ENCODE data around the gene NIPSNAP3A.
"Not testable (repeated sequence)": the region's sequence is repeated elsewhere in the genome, so short reads cannot be mapped to it uniquely, and the experiment has no call there.

The NIPSNAP3A gene

GRCh38 chr9:104747565-104748358, at the start of gene NIPSNAP3A:
TSS of gene NIPSNAP3A (plus strand) at chr9:104747683. CDS start at chr9:104747793, 110 bp downstream.
- DNase-seq (ENCODE audit: insufficient read length, low spot score) (peak; percentile 73), FAIRE-seq (no peak)

GRCh38 chr9:104700306-104700705, 47.2 kb upstream of the NIPSNAP3A start:
- no peak for DNase-seq (ENCODE audit: insufficient read length, low spot score)
- FAIRE-seq = no peak

GRCh38 chr9:104708737-104709136, 38.7 kb upstream of the NIPSNAP3A start:
- not testable (repeated sequence) for DNase-seq (ENCODE audit: insufficient read length, low spot score); FAIRE-seq

- DNase-seq (ENCODE audit: insufficient read length, low spot score) = no peak
- no peak for FAIRE-seq
These were observed 35.9 kb upstream of the NIPSNAP3A start for GRCh38 chr9:104711604-104712003.

- no peak for DNase-seq (ENCODE audit: insufficient read length, low spot score)
- no peak for FAIRE-seq
These were observed 22.5 kb upstream of the NIPSNAP3A start for GRCh38 chr9:104725014-104725413.

GRCh38 chr9:104738452-104738851, 9.0 kb upstream of the NIPSNAP3A start:
- FAIRE-seq = no peak

GRCh38 chr9:104740621-104741020, 6.9 kb upstream of the NIPSNAP3A start:
- FAIRE-seq = no peak
- no peak for DNase-seq (ENCODE audit: insufficient read length, low spot score)

More at GRCh38 chr9:104738452-104738851, 9.0 kb upstream of the NIPSNAP3A start:
- no peak for DNase-seq (ENCODE audit: insufficient read length, low spot score)

GRCh38 chr9:104743376-104743985, 4.0 kb upstream of the NIPSNAP3A start:
- DNase-seq (ENCODE audit: insufficient read length, low spot score) = no peak
- FAIRE-seq = peak; percentile 23

GRCh38 chr9:104745852-104746251, 1.6 kb upstream of the NIPSNAP3A start:
- DNase-seq (ENCODE audit: insufficient read length, low spot score) (no peak), FAIRE-seq (no peak)

GRCh38 chr9:104746285-104746684, 1.2 kb upstream of the NIPSNAP3A start:
- no peak for DNase-seq (ENCODE audit: insufficient read length, low spot score)
- FAIRE-seq = no peak

- no peak for DNase-seq (ENCODE audit: insufficient read length, low spot score)
- no peak for FAIRE-seq
These were observed 685 bp upstream of the NIPSNAP3A start for GRCh38 chr9:104746798-104747197.

- DNase-seq (ENCODE audit: insufficient read length, low spot score) (no peak), FAIRE-seq (no peak)
These were observed 278 bp upstream of the NIPSNAP3A start for GRCh38 chr9:104747245-104747564.

- DNase-seq (ENCODE audit: insufficient read length, low spot score) (no peak), FAIRE-seq (no peak)
These were observed 1.0 kb downstream of the NIPSNAP3A start for GRCh38 chr9:104748359-104749031.

- DNase-seq (ENCODE audit: insufficient read length, low spot score) (no peak), FAIRE-seq (no peak)
These were observed 2.8 kb downstream of the NIPSNAP3A start for GRCh38 chr9:104750185-104750767.

- FAIRE-seq (no peak), DNase-seq (ENCODE audit: insufficient read length, low spot score) (no peak)
These were observed 11.5 kb downstream of the NIPSNAP3A start for GRCh38 chr9:104758974-104759373.

- no peak for FAIRE-seq
- DNase-seq (ENCODE audit: insufficient read length, low spot score) = no peak
These were observed 17.7 kb downstream of the NIPSNAP3A start for GRCh38 chr9:104765138-104765537.

- DNase-seq (ENCODE audit: insufficient read length, low spot score) (no peak), FAIRE-seq (no peak)
These were observed 18.5 kb downstream of the NIPSNAP3A start for GRCh38 chr9:104766025-104766424.

GRCh38 chr9:104767507-104767906, 20.0 kb downstream of the NIPSNAP3A start:
- FAIRE-seq (no peak), DNase-seq (ENCODE audit: insufficient read length, low spot score) (no peak)

- DNase-seq (ENCODE audit: insufficient read length, low spot score); FAIRE-seq: not testable (repeated sequence)
These were observed 21.5 kb downstream of the NIPSNAP3A start for GRCh38 chr9:104769029-104769428.

- DNase-seq (ENCODE audit: insufficient read length, low spot score) (no peak), FAIRE-seq (no peak)
These were observed 22.2 kb downstream of the NIPSNAP3A start for GRCh38 chr9:104769655-104770054.
